ENCODE data around the gene CPB2.

- TF ChIP-seq CTCF (IDR thresholded peaks at IDR 0.05) (no peak), POLR2AphosphoS5 (IDR thresholded peaks at IDR 0.05; ENCODE audit: low read depth, low read length) (no peak)
Measured at GRCh38 chr13:46016216-46016615, 88.6 kb downstream of the CPB2 start.
